Left ventricle myocardium superior (tissue), 1 donor: ENCODE measurements around the gene MALT1. TPM values are rescaled to one million over a fixed set of nuclear protein-coding genes. Genes with fewer than 3 reads are reported as not detected.

Experiments
- ATAC-seq: fragments of 200-7000 bp; cut with Tn5 transposase; one replicate; pipeline ENCODE4 v1.9.1; 2020; ENCODE audit warnings: mild to moderate bottlenecking, moderate library complexity
- DNase-seq: peaks from one replicate; pipeline ENCODE4 v3.0.0-alpha.2; 2020
- intact Hi-C: fragments of 100-400 bp; cut with micrococcal nuclease; formaldehyde crosslinking; loops from one replicate; pipeline ENCODE4 v1.11.0; 2022
- total RNA-seq: library from RNA; stranded (reverse); fragmentation: NEBNext Ultra II Directional; extraction: Animal tissue kit (Norgen Biotek cat#: 25700); gene quantifications from one replicate; pipeline ENCODE4 v1.2.1, GENCODE V29; 2021
- donor health status: DM: no; HTN: yes; CAD: no; lungs with severe emphysema.

The MALT1 gene
- total RNA-seq, 1 donor from 2014 or later, result 11.8 TPM

DNA sequence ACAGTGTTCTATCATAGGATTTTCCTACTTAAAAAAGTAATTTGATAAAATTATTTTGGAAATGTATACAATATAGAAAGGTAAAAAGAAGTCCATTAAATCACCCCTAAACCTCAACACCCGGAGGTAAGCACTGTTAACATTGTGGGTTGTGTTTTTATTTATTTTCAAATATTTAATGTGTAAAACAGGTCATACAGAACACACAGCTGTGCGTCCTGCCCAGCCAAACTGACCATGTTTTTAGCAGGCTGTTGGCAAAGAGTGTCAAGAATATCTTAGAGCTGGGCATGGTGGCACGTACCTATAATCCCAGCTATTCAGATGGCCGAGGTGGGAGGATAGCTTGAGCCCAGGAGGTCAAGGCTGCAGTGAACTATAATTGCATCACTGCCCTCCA, 114.6 kb downstream of the MALT1 start:
- ATAC-seq, result no peak
- DNase-seq, result no peak
- intact Hi-C loops, result loop anchor here (5.0 kb wide), 1 partner anchor 271 kb away; no protein-coding TSS in a partner anchor

DNA sequence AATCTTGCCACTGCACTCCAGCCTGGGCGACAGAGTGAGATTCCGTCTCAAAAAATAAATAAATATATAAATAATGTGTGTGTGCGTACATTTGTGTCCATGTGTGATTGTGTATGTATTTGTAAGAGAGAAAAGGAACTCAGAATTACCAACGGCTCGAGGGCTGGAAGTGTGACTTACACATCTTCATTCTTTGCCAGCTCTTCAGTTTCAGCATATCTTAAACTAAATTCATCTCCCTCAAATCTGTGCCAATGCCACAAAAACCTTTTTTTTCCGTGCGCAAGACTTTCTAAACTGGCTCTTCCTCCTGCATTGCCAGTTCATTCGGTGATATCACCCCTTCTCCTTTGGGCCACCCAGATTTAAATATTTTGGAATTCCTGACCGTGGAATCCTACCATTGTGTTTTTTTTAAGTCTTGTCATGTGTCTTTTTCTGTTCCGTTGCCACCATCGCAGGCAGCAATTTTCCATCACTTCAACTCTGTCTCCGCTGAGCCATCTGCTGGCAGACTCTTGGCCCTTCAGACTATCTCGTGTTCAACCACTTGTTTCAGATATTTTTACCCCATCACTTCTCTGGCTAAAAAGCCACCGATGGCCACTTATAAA, 116.4 kb downstream of the MALT1 start:
- peak; percentile 72 for ATAC-seq
- intact Hi-C loops, result loop anchor here (5.0 kb wide), 1 partner anchor 270 kb away; no protein-coding TSS in a partner anchor
- DNase-seq, result no peak

DNA sequence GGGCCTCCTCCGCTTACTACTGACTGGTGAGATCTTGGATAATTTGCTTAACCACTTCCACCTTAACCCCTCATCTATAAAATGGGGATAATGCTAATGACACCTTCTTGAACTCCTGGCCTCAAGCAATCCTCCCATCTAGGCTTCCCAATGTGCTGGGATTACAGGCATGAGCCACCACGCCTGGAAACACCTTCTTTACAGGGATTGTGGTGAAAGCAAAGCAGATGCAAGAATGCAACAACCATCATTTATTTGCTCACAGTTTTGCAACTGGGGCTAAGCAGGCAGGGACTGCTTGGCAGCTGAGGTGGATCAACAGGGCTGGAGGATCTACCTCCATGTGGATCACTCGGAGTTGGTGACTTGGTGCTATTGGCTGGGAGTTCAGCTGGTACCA, 117.2 kb downstream of the MALT1 start:
- intact Hi-C loops, result loop anchor here (5.0 kb wide), 1 partner anchor 269 kb away; no protein-coding TSS in a partner anchor
- no peak for ATAC-seq
- DNase-seq, result no peak

DNA sequence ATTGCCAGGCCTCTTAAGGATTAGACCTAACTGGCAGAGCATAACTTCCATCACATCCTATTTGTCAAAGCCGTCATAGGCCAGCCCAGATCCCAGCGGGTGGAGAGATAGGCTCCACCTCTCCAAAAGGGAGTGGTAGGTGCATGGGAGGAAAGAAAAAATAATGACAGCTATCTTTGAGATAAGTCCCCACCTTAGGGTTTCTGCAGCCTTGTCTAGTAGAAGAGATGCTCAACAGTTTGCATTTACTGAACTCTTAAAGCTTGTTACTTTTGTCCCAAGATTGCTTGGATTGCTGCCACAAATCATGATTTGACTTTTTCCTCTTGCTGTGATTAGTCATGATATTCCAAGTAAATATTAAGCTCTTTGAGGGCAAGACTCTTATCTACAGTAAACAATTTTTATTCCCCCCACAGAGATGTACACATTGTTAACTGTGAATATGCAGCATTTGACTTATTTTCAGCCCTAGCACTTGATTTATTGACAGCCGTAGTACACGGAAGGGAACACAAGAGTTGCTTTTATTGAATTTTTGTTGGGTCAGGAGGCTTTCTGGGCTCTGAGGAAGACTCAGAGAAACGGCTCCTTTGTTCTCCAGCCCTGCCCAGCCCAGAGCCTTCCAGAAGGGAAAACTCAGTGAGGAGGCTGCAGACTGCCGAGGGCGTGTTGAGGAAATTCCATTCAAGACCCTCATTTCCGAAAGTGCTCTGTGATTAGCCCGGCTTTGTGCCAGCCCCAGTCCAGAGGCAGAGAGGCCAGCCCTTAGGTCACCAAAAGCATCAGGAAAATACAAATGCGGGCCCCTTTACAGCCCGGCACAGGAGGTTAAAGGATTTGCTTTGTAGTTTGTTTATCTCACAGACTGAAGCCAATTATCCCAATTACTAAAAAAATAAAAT, 118.0 kb downstream of the MALT1 start:
- DNase-seq, result peak; percentile 52
- intact Hi-C loops, result loop anchor here (5.0 kb wide), 1 partner anchor 268 kb away; no protein-coding TSS in a partner anchor
- ATAC-seq, result peak; percentile 68

DNA sequence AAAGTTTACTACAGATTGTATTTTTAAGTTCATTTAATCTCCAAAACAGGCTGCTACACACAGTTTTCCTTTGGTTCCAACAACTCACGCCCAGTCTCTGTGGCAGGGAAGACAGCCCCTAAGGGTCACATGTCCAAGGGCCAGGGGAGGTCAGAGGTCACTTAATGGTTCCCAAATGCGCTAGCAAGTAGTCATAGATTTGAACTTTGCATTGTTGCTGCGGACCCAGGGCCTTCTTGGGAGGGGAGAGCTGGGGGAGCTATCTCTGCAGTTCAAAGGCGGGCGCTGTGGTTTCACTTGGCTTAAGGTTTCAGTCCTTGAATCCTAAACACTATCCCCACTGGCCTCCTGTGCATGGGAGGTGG, 118.6 kb downstream of the MALT1 start:
- ATAC-seq (no peak), DNase-seq (no peak)
- intact Hi-C loops, result loop anchor here (5.0 kb wide), 1 partner anchor 267 kb away; no protein-coding TSS in a partner anchor

DNA sequence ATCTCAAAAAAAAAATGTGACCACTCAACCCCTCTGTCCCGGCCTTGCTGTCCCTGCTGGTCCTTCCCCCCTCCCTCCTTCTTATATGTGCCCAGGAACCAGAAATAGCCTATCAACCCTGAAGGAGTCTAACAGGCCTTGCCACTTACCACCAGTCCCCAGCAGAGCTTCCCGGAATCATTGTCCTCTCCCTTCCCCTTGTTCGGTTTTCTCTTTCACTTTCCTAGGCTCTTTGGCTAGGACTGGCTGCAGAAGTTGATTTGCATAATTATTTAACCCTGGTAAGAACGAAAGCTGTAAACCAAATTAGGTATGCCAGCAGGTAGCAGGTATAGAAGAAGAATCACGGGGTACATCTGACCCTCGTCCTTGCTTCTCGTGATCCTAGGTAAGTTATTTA, 120.8 kb downstream of the MALT1 start:
- DNase-seq, result no peak
- ATAC-seq, result no peak
- intact Hi-C loops, result no loop called here

DNA sequence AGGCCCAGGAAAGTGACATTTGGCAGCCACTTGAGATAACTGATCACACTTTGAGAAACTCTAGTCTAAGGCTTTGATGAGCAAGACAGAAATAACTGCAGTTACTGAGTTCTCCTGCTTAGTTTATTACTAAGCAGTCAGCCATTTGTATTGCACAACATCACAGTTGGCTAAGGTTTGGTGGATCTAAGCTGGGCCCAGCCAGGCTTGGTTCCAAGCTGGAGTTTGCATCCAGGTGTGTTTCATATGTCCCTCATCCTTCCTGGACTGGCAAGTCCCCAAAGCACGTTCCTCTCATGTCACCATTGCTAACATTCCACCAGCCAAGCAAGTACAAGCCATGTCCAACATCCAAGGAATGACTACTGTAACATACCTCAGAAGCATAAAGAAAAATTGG, 122.1 kb downstream of the MALT1 start:
- DNase-seq, result no peak
- peak; percentile 26 for ATAC-seq
- intact Hi-C loops, result no loop called here

DNA sequence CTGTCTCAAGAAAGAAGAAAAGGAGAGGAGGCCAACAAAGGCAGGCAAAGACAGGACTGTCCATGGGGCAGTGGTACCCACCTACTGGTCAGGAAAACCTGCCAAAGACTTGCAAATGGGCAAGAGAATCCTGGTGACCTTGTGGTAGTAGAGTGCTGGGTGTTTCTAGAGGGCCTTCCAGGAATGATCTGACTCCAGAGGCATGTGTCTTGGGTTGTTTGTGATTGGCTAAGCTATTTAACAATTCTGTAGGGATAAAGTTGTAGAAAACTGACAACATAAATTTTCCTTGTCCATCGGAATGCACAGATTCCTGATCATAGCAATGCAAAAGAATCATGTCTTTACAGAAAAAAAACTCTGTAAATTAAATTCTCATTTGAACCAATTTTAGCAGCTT, 125.0 kb downstream of the MALT1 start:
- DNase-seq, result no peak
- intact Hi-C loops, result no loop called here
- no peak for ATAC-seq

DNA sequence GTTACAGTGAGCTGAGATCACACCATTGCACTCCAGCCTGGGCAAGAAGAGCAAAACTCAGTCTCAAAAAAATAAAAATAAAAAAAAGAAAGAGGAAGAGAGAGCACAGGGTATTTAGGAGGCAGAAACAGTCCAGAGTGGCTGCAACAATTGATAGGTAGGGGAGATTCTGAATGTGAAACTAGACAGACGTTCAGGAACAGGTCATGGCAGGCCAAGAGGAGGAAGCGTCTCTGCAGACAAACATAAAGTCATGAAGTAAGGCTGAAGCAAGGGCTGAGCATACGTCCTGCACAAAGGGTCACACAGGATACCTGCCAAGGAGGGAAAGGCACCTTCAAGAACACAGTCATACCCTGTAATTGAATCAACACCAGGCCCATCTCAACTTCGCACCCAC, 129.3 kb downstream of the MALT1 start:
- ATAC-seq (no peak), DNase-seq (no peak)
- intact Hi-C loops, result no loop called here

DNA sequence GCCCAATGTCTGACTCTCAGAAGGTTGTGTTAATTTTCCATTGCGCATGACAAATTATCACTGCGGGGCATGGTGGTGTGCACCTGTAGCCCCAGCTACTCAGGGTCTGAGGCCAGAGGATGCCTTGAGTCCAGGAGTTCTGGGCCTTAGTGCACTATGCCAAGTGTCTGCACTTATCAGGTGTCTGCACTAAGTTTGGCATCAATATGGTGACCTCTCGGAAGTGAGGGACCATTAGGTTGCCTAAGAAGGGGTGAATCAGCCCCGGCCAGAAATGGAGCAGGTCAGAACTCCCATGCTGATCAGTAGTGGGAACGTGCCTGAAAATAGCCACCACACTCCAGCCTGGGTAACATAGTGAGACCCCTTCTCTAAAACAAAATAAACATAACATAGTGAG, 131.7 kb downstream of the MALT1 start:
- DNase-seq, result no peak
- ATAC-seq, result no peak
- intact Hi-C loops, result no loop called here

DNA sequence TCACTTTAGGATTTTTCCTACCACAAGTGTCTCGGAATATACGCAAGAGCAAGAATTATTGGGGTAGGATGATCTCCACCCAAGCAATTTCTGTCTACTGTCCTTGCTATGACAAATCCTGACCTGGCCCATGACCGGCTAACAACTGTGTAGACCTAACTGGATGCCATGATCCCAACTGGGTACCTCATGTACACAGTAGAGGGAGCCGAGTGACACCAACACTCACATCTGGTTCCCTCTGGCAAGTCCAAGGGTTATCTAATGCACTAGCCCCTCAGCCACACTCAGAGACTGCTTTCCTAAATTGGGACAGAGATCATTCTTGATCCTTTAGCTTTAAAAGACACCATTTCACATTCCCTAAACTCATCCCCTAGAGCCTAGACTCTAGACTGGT, 132.7 kb downstream of the MALT1 start:
- DNase-seq (no peak), ATAC-seq (no peak)
- intact Hi-C loops, result no loop called here

Other genes starting within 250 kb of the MALT1 start
- 257 TPM for gene ALPK2, start 42.4 kb upstream of the MALT1 start, total RNA-seq
- 64.2 TPM for gene ZNF532, start 193.4 kb downstream of the MALT1 start, total RNA-seq